ENCODE measurements around the gene SEC31A.

GRCh38 chr4:82803746-82804145 is 87.2 kb downstream of the SEC31A start:
- TF ChIP-seq E2F4 (CRISPR knock-in tag; IDR thresholded peaks at IDR 0.05; ENCODE audit: borderline replicate concordance, low read depth) (no peak), ZNF532 (CRISPR knock-in tag; IDR thresholded peaks at IDR 0.05; ENCODE audit: borderline replicate concordance) (no peak)
